Skeletal muscle satellite cell (primary cell): Measurements from ENCODE around the gene GDI2.
"Not testable (repeated sequence)": the region's sequence is repeated elsewhere in the genome, so short reads cannot be mapped to it uniquely, and the experiment has no call there.

Experiments
- H3K27me3 ChIP-seq: 2 replicates; pipeline ENCODE4 v1.7.0; 2013; ENCODE audit warnings: low read length; ENCODE audit not compliant: control insufficient read depth, insufficient read depth
- H3K36me3 ChIP-seq: 2 replicates; pipeline ENCODE4 v1.7.0; 2013; ENCODE audit warnings: mild to moderate bottlenecking, control low read depth, low read length; ENCODE audit not compliant: insufficient read depth
- H3K4me1 ChIP-seq: 2 replicates; pipeline ENCODE4 v1.7.0; 2013; ENCODE audit warnings: low read length; ENCODE audit not compliant: control insufficient read depth, insufficient read depth
- H3K4me2 ChIP-seq: 2 replicates; pipeline ENCODE4 v1.7.0; 2013; ENCODE audit warnings: mild to moderate bottlenecking, low read length
- H3K4me3 ChIP-seq: 2 replicates; pipeline ENCODE4 v1.7.0; 2013; ENCODE audit warnings: low read length
- H3K9ac ChIP-seq: 2 replicates; pipeline ENCODE4 v1.7.0; 2013; ENCODE audit warnings: mild to moderate bottlenecking, low read depth, low read length, moderate library complexity
- H3K9me3 ChIP-seq: replicated peaks from 2 replicates; pipeline ENCODE4 v1.7.0; 2013; ENCODE audit warnings: mild to moderate bottlenecking, control low read depth, low read length

The GDI2 gene

GRCh38 chr10:5808783-5809392 lies 4.3 kb downstream of the GDI2 start:
- Histone ChIP-seq H3K4me1 (peaks cover 15% of the 10 kb centered on the region), H3K4me2 (peak overlapping the region; percentile 87)
- not testable (repeated sequence) for H3K27me3 ChIP-seq, H3K36me3 ChIP-seq, H3K9ac ChIP-seq, H3K9me3 ChIP-seq, H3K4me3 ChIP-seq

- Histone ChIP-seq H3K9me3 (no peaks in the 10 kb centered on the region), H3K4me1 (peaks cover 14% of the 10 kb centered on the region), H3K27me3 (no peaks in the 10 kb centered on the region), H3K4me2 (no peak overlapping the region), H3K4me3 (no peak overlapping the region), H3K9ac (no peak overlapping the region), H3K36me3 (peaks cover 9% of the 10 kb centered on the region)
Measured at GRCh38 chr10:5806745-5807144, 6.5 kb downstream of the GDI2 start.

- no peaks in the 10 kb centered on the region for H3K9me3 ChIP-seq
- no peak overlapping the region for H3K9ac ChIP-seq
- no peaks in the 10 kb centered on the region for H3K27me3 ChIP-seq
- peaks cover 9% of the 10 kb centered on the region for H3K36me3 ChIP-seq
- H3K4me3 ChIP-seq, result no peak overlapping the region
- H3K4me2 ChIP-seq, result no peak overlapping the region
- peaks cover 14% of the 10 kb centered on the region for H3K4me1 ChIP-seq
Measured at GRCh38 chr10:5805711-5806110, 7.5 kb downstream of the GDI2 start.

- Histone ChIP-seq H3K4me3 (no peak overlapping the region), H3K4me2 (no peak overlapping the region), H3K9me3 (no peaks in the 10 kb centered on the region), H3K4me1 (peaks cover 12% of the 10 kb centered on the region), H3K36me3 (peaks cover 14% of the 10 kb centered on the region), H3K9ac (no peak overlapping the region), H3K27me3 (no peaks in the 10 kb centered on the region)
Measured at GRCh38 chr10:5805260-5805659, 8.0 kb downstream of the GDI2 start.

- Histone ChIP-seq H3K9me3 (no peaks in the 10 kb centered on the region), H3K4me1 (peaks cover 3% of the 10 kb centered on the region), H3K36me3 (peaks cover 18% of the 10 kb centered on the region), H3K4me3 (no peak overlapping the region), H3K4me2 (no peak overlapping the region), H3K9ac (no peak overlapping the region), H3K27me3 (no peaks in the 10 kb centered on the region)
Measured at GRCh38 chr10:5804386-5804785, 8.8 kb downstream of the GDI2 start.

- Histone ChIP-seq H3K4me3 (no peak overlapping the region), H3K36me3 (peaks cover 40% of the 10 kb centered on the region)
Measured at GRCh38 chr10:5800782-5801181, 12.5 kb downstream of the GDI2 start.

GRCh38 chr10:5794236-5794635 lies 19.0 kb downstream of the GDI2 start:
- H3K4me3 ChIP-seq, result no peak overlapping the region
- no peak overlapping the region for H3K4me2 ChIP-seq
- H3K27me3 ChIP-seq, result no peaks in the 10 kb centered on the region
- H3K4me1 ChIP-seq, result no peaks in the 10 kb centered on the region
- peaks cover 78% of the 10 kb centered on the region for H3K36me3 ChIP-seq
- no peak overlapping the region for H3K9ac ChIP-seq
- no peaks in the 10 kb centered on the region for H3K9me3 ChIP-seq

More at GRCh38 chr10:5800782-5801181, 12.5 kb downstream of the GDI2 start:
- Histone ChIP-seq H3K9ac (no peak overlapping the region), H3K4me2 (no peak overlapping the region), H3K4me1 (no peaks in the 10 kb centered on the region), H3K9me3 (no peaks in the 10 kb centered on the region), H3K27me3 (no peaks in the 10 kb centered on the region)

- peaks cover 73% of the 10 kb centered on the region for H3K36me3 ChIP-seq
- H3K9ac ChIP-seq, result no peak overlapping the region
- H3K27me3 ChIP-seq, result no peaks in the 10 kb centered on the region
- H3K4me2 ChIP-seq, result no peak overlapping the region
- H3K9me3 ChIP-seq, result no peaks in the 10 kb centered on the region
- no peak overlapping the region for H3K4me3 ChIP-seq
- peaks cover 18% of the 10 kb centered on the region for H3K4me1 ChIP-seq
Measured at GRCh38 chr10:5789626-5790025, 23.6 kb downstream of the GDI2 start.

- no peak overlapping the region for H3K9ac ChIP-seq
- H3K4me2 ChIP-seq, result no peak overlapping the region
- H3K4me1 ChIP-seq, result peaks cover 18% of the 10 kb centered on the region
- no peak overlapping the region for H3K4me3 ChIP-seq
- H3K27me3 ChIP-seq, result no peaks in the 10 kb centered on the region
- peaks cover 75% of the 10 kb centered on the region for H3K36me3 ChIP-seq
- H3K9me3 ChIP-seq, result no peaks in the 10 kb centered on the region
Measured at GRCh38 chr10:5788969-5789368, 24.3 kb downstream of the GDI2 start.

- H3K36me3 ChIP-seq, result peaks cover 71% of the 10 kb centered on the region
Measured at GRCh38 chr10:5783300-5783699, 29.9 kb downstream of the GDI2 start.

GRCh38 chr10:5782174-5782573 lies 31.1 kb downstream of the GDI2 start:
- no peak overlapping the region for H3K4me2 ChIP-seq
- peaks cover 69% of the 10 kb centered on the region for H3K36me3 ChIP-seq
- no peaks in the 10 kb centered on the region for H3K27me3 ChIP-seq
- H3K9ac ChIP-seq, result no peak overlapping the region
- no peak overlapping the region for H3K4me3 ChIP-seq
- H3K4me1 ChIP-seq, result peaks cover 20% of the 10 kb centered on the region
- no peaks in the 10 kb centered on the region for H3K9me3 ChIP-seq

More at GRCh38 chr10:5783300-5783699, 29.9 kb downstream of the GDI2 start:
- H3K4me3 ChIP-seq, result no peak overlapping the region
- H3K27me3 ChIP-seq, result no peaks in the 10 kb centered on the region
- H3K9ac ChIP-seq, result no peak overlapping the region
- H3K9me3 ChIP-seq, result no peaks in the 10 kb centered on the region
- peaks cover 27% of the 10 kb centered on the region for H3K4me1 ChIP-seq
- no peak overlapping the region for H3K4me2 ChIP-seq

GRCh38 chr10:5779730-5780129 lies 33.5 kb downstream of the GDI2 start:
- no peak overlapping the region for H3K4me2 ChIP-seq
- H3K4me3 ChIP-seq, result no peak overlapping the region
- H3K9ac ChIP-seq, result no peak overlapping the region
- H3K4me1 ChIP-seq, result peaks cover 33% of the 10 kb centered on the region
- H3K9me3 ChIP-seq, result no peaks in the 10 kb centered on the region
- H3K27me3 ChIP-seq, result no peaks in the 10 kb centered on the region
- H3K36me3 ChIP-seq, result peaks cover 62% of the 10 kb centered on the region
